Left lung (tissue), 10 donors: ENCODE measurements around the gene CLNK. TPM values are rescaled to one million over a fixed set of nuclear protein-coding genes. Genes with fewer than 3 reads are reported as not detected.

Experiments
- ATAC-seq: fragments of 200-7000 bp; cut with Tn5 transposase; one replicate; pipeline ENCODE4 v1.9.1; 2020; ENCODE audit warnings: moderate library complexity
- DNase-seq, 4 donors: peaks; one replicate each; pipeline ENCODE4 v3.0.0-alpha.2; 2013 to 2020
- H3K27ac ChIP-seq, 2 donors: fragments of 200-600 bp; sonication (generic) in 1 of 2; one replicate each; pipeline versions ENCODE4 v1.5.0 to v1.8.0; 2020 to 2021
- H3K27me3 ChIP-seq, 2 donors: fragments of 200-600 bp; sonication (generic) in 1 of 2; one replicate each; pipeline versions ENCODE4 v1.5.0 to v1.8.0; 2020 to 2021
- H3K36me3 ChIP-seq, 2 donors: fragments of 200-600 bp; sonication (generic) in 1 of 2; one replicate each; pipeline versions ENCODE4 v1.5.0 to v1.8.0; 2020 to 2021
- H3K4me1 ChIP-seq, 2 donors: fragments of 200-600 bp; one replicate each; pipeline ENCODE4 v1.8.0; 2021
- H3K4me3 ChIP-seq, 2 donors: fragments of 200-600 bp; sonication (generic) in 1 of 2; one replicate each; pipeline versions ENCODE4 v1.5.0 to v1.8.0; 2020 to 2021; ENCODE audit warnings: mild to moderate bottlenecking in 1 of 2
- H3K9me3 ChIP-seq, 2 donors: fragments of 200-600 bp; sonication (generic) in 1 of 2; one replicate each; pipeline versions ENCODE4 v1.5.0 to v1.8.0; 2020 to 2021
- intact Hi-C, 2 donors: fragments of 100-400 bp; cut with DNase I; formaldehyde crosslinking; loops; one replicate each; pipeline versions ENCODE4 v1.11.2 to v1.14.2; 2022
- polyA plus RNA-seq, 6 donors: library from polyadenylated mRNA; unstranded; fragments of 120-200 nt; gene quantifications; one replicate each; pipeline ENCODE4 v1.2.1, GENCODE V29; 2013; ENCODE audit not compliant: insufficient read length in 6 of 6
- total RNA-seq, 2 donors: library from RNA; stranded (reverse); fragmentation: NEBNext Ultra II Directional; extraction: Animal tissue kit (Norgen Biotek cat#: 25700); gene quantifications; one replicate each; pipeline ENCODE4 v1.2.1, GENCODE V29; 2021
- TF ChIP-seq, protein P1 (sequence below), 2 donors: fragments of 200-600 bp; sonication (generic) in 1 of 2; IDR thresholded peaks; one replicate each; pipeline versions ENCODE4 v1.5.0 to v1.8.0; 2021; ENCODE audit warnings: antibody characterized with exemption in 2 of 2
- donor health status: DM: no; HTN: yes; CAD: no.
- donor health status: DM: no; HTN: no; CAD: no.

The CLNK gene
- total and polyA plus RNA-seq, 8 donors: 0.13 to 0.61 (median 0.31) TPM

DNA sequence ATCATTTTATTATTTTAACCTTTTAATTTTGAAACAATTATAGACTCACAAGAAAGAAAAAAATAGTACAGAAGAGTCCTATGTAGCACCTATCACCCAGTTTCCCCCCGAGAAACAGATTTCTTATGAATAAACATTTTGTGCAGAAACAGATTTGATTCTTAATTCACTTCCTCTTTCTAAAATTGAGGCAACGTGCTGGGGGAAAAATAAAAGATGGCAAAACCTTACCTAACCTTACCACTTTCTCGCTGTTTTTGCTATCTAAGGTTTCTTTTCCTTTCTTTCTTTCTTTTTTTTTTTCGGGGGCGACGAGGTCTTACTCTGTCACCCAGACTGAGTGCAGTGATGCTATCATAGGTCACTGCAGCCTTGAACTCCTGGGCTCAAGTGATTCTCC, 4.3 kb upstream of the CLNK start:
- DNase-seq (no peak), ATAC-seq (no peak)
- Histone ChIP-seq H3K27ac (no peak overlapping the region), H3K9me3 (no peaks in the 10 kb centered on the region), H3K27me3 (no peaks in the 10 kb centered on the region), H3K4me3 (no peak overlapping the region), H3K4me1 (no peaks in the 10 kb centered on the region), H3K36me3 (no peaks in the 10 kb centered on the region)
- intact Hi-C loops: no loop called here
- TF ChIP-seq, protein P1, sequence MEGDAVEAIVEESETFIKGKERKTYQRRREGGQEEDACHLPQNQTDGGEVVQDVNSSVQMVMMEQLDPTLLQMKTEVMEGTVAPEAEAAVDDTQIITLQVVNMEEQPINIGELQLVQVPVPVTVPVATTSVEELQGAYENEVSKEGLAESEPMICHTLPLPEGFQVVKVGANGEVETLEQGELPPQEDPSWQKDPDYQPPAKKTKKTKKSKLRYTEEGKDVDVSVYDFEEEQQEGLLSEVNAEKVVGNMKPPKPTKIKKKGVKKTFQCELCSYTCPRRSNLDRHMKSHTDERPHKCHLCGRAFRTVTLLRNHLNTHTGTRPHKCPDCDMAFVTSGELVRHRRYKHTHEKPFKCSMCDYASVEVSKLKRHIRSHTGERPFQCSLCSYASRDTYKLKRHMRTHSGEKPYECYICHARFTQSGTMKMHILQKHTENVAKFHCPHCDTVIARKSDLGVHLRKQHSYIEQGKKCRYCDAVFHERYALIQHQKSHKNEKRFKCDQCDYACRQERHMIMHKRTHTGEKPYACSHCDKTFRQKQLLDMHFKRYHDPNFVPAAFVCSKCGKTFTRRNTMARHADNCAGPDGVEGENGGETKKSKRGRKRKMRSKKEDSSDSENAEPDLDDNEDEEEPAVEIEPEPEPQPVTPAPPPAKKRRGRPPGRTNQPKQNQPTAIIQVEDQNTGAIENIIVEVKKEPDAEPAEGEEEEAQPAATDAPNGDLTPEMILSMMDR (IDR thresholded peaks at IDR 0.05): no peak

DNA sequence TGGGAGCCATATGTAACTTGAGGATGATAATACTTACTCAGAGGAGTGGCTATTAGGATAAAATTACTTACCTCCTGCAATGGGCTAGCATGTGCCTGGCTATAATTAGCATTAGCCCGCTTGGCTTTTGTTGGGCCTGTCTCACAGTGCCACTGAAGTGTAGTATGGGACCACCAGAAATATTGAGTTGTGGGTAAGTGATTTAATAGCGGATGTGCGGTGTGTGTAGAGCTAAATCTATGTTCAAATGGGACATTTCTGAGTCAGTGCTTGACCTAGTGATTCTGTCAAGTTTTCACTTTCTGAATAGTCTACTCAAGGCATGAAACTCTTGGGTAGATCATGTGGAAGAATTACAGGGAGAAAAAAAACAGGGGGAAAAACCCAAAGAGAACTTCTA, 3.5 kb upstream of the CLNK start:
- no peaks in the 10 kb centered on the region for H3K36me3 ChIP-seq
- H3K4me3 ChIP-seq: no peak overlapping the region
- H3K4me1 ChIP-seq: no peaks in the 10 kb centered on the region
- intact Hi-C loops: no loop called here
- ATAC-seq (no peak), DNase-seq (no peak)
- H3K9me3 ChIP-seq: no peaks in the 10 kb centered on the region
- TF ChIP-seq, protein P1 (IDR thresholded peaks at IDR 0.05): no peak
- H3K27me3 ChIP-seq: no peaks in the 10 kb centered on the region
- no peak overlapping the region for H3K27ac ChIP-seq

DNA sequence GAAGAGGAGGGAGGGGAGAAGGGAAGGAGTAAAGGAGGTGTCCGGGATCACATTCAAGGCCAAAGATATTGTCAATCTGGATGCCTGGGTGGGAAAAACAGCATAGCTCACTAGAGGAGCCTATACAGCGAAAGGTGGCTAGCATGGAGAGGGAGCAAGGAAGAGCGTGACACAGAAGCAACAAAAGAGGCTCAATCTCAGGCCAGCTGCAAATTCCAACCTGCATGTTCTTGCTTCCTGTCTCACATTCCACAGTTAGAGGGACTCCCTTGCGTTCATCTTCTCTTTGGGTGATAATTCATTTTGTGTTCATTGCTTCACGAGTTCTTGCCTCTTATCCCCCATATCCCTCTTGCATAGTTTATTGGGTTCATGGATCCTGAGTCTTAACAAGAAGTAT, 3.0 kb upstream of the CLNK start:
- no peak overlapping the region for H3K4me3 ChIP-seq
- no peaks in the 10 kb centered on the region for H3K27me3 ChIP-seq
- no peak for ATAC-seq
- no peaks in the 10 kb centered on the region for H3K36me3 ChIP-seq
- intact Hi-C loops: no loop called here
- no peaks in the 10 kb centered on the region for H3K9me3 ChIP-seq
- TF ChIP-seq, protein P1 (IDR thresholded peaks at IDR 0.05): no peak
- no peaks in the 10 kb centered on the region for H3K4me1 ChIP-seq
- DNase-seq: no peak
- no peak overlapping the region for H3K27ac ChIP-seq

DNA sequence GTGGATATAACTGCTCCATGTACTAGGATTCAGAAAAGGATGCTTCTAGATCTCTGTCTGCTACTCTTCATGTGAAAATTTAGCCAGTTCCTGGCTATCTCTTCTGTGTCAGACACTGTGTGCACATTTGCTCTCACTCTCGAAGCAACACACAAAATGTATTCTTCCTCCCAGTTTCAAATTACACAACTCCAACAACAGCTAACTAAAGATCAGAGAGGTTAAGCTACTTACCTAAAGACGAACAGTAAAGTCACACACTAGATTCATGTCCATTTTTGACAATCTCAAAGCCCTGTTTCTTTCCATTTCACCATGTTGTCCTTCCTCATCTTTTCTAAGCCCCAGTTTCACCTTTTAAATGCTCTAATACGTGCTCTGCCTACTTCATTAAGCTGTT, 2.2 kb downstream of the CLNK start:
- Histone ChIP-seq H3K36me3 (no peaks in the 10 kb centered on the region), H3K9me3 (no peaks in the 10 kb centered on the region), H3K27ac (no peak overlapping the region), H3K4me1 (no peaks in the 10 kb centered on the region), H3K4me3 (no peak overlapping the region), H3K27me3 (no peaks in the 10 kb centered on the region)
- DNase-seq (no peak), ATAC-seq (no peak)
- intact Hi-C loops: no loop called here
- TF ChIP-seq, protein P1 (IDR thresholded peaks at IDR 0.05): no peak

DNA sequence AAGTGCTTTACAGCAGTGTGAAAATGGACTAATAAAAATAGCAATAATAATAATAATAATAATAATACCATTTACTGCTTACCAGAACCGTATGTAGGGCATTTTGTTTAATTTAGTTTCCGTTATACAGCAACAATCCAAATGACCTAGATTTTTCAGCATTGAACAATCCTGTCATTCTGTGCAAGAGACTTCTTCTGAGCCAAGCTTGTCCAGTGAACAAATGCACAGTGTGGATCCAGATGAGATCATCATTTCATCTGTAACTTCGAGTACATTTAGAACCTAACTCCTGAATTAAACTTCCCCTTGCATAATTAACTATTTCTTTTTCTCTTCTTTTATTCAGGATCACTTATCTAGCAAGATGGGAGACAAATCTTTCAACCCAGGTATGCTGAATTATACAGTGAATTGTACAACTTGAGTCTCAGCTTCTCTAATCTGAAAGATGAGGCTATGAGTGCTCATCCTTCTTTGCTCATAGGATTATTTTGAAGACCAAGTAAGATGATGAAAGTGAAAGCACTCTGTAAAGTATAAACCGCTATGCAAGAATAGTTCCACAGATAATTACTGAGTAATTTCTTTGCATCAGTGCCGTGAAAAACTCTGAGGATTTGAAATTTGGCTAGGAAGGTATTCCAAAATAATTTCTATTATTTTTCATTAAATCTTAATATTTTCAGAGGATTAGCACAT, 6.6 kb downstream of the CLNK start:
- ATAC-seq (no peak), DNase-seq (no peak)
- Histone ChIP-seq H3K27me3 (no peaks in the 10 kb centered on the region), H3K36me3 (no peaks in the 10 kb centered on the region), H3K4me3 (no peak overlapping the region), H3K27ac (no peak overlapping the region), H3K9me3 (no peaks in the 10 kb centered on the region), H3K4me1 (no peaks in the 10 kb centered on the region)
- intact Hi-C loops: no loop called here
- TF ChIP-seq, protein P1 (IDR thresholded peaks at IDR 0.05): no peak
